Measurements from ENCODE around the gene LRMDA. TPM values are rescaled to one million over a fixed set of nuclear protein-coding genes. Genes with fewer than 3 reads are reported as not detected.

Gene LRMDA
- total and polyA plus RNA-seq, 2 of the 13 experiments (the other 11 are each of a cell fraction or from before 2014, with no cell fraction given): 13.4 to 22.0 TPM

DNA sequence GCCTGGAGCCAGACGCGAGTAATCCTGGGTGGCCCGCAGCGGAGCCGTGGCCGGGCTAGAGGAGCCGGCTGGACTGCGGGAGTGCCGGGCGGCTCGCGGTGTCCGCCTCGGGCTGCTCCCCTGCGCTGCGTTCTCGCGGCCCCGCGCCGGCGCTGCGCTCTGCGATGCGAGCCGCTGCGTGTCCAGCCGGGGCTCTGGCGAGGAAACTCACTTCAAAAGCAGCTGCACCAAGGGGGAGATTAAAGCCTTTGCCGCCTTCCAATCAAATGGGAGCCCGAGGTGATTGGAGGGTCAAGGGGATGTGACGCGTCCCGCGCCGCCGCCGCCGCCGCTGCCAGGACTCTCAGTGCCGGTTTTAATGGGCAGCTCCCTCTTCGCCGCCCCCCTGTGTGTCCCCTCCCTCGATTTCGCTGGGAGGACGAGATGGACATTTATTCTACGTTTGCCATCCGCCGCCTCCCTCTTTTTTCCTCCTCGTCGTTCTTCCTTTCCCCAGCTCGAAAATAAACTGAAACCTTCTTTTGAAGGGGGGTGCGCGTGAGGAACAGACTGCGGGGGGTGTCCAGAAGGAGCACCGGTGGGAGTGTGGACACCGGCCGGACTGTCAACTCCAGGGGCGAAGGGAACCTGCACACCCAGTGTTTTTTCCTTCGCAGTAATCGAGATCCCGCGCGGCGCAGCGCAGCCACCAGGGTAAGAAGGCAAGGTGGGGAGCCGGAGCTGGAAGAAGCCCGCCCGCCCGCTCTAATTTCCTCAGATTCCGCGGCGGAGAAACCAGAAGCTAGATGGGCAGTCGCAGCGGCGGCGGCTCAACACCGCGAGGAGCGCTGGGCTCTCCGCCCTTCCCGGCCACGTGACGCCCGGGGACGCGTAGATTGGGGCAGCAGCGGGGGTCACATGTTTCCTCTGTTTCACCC lies 29.6 kb upstream of the LRMDA start, which contains the start of gene ZNF503 (continued):
- TF ChIP-seq, protein P1, sequence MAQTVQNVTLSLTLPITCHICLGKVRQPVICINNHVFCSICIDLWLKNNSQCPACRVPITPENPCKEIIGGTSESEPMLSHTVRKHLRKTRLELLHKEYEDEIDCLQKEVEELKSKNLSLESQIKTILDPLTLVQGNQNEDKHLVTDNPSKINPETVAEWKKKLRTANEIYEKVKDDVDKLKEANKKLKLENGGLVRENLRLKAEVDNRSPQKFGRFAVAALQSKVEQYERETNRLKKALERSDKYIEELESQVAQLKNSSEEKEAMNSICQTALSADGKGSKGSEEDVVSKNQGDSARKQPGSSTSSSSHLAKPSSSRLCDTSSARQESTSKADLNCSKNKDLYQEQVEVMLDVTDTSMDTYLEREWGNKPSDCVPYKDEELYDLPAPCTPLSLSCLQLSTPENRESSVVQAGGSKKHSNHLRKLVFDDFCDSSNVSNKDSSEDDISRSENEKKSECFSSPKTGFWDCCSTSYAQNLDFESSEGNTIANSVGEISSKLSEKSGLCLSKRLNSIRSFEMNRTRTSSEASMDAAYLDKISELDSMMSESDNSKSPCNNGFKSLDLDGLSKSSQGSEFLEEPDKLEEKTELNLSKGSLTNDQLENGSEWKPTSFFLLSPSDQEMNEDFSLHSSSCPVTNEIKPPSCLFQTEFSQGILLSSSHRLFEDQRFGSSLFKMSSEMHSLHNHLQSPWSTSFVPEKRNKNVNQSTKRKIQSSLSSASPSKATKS (CRISPR knock-in tag; IDR thresholded peaks at IDR 0.05): no peak
- no peak; the same call in 1 of the 2 replicates for TF ChIP-seq ZSCAN29 (CRISPR knock-in tag; conservative IDR thresholded peaks at IDR 0.05)
- TF ChIP-seq POGZ (CRISPR knock-in tag; IDR thresholded peaks at IDR 0.05): 0 out of 2 replicates have a peak, but pooled peaks have one; percentile 64
- TF ChIP-seq ATF6 (CRISPR knock-in tag; conservative IDR thresholded peaks at IDR 0.05): no peak
- no peak for TF ChIP-seq RORA (CRISPR knock-in tag; IDR thresholded peaks at IDR 0.05)
- peak; percentile 42 for TF ChIP-seq SOX5 (CRISPR knock-in tag; IDR thresholded peaks at IDR 0.05; ENCODE audit: borderline replicate concordance)
- no peak for TF ChIP-seq ZNF549 (CRISPR knock-in tag; IDR thresholded peaks at IDR 0.05)
- no peak; the same call in none of the 2 replicates for TF ChIP-seq KDM5B (CRISPR knock-in tag; IDR thresholded peaks at IDR 0.05; ENCODE audit: borderline replicate concordance)
- no peak for TF ChIP-seq IRF1 (CRISPR knock-in tag; IDR thresholded peaks at IDR 0.05; ENCODE audit: low read depth)
- peak; percentile 100 for TF ChIP-seq ZNF142 (CRISPR knock-in tag; IDR thresholded peaks at IDR 0.05)
- peak; percentile 72; the same call in 1 of the 2 replicates for TF ChIP-seq CCDC6 (CRISPR knock-in tag; IDR thresholded peaks at IDR 0.05)
- TF ChIP-seq, protein P2, sequence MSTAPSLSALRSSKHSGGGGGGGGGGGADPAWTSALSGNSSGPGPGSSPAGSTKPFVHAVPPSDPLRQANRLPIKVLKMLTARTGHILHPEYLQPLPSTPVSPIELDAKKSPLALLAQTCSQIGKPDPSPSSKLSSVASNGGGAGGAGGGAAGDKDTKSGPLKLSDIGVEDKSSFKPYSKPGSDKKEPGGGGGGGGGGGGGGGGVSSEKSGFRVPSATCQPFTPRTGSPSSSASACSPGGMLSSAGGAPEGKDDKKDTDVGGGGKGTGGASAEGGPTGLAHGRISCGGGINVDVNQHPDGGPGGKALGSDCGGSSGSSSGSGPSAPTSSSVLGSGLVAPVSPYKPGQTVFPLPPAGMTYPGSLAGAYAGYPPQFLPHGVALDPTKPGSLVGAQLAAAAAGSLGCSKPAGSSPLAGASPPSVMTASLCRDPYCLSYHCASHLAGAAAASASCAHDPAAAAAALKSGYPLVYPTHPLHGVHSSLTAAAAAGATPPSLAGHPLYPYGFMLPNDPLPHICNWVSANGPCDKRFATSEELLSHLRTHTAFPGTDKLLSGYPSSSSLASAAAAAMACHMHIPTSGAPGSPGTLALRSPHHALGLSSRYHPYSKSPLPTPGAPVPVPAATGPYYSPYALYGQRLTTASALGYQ (CRISPR knock-in tag; IDR thresholded peaks at IDR 0.05): peak; percentile 56
- peak; percentile 61 for TF ChIP-seq HES4 (CRISPR knock-in tag; IDR thresholded peaks at IDR 0.05; ENCODE audit: borderline replicate concordance)

All from HepG2 (cell line).